Transverse colon (tissue), 4 donors: ENCODE measurements around the gene SHFL.

Source experiments
- POLR2A ChIP-seq: fragments of 450-650 bp; IDR thresholded peaks from one replicate; pipeline ENCODE4 v1.6.1; 2016; ENCODE audit warnings: antibody characterized with exemption, mild to moderate bottlenecking, moderate library complexity
- POLR2AphosphoS5 ChIP-seq, 3 donors: sonication (generic); formaldehyde crosslinking; IDR thresholded peaks; one replicate each; pipeline ENCODE4 v1.6.1; 2016; ENCODE audit warnings: antibody characterized with exemption in 3 of 3
- TF ChIP-seq, protein P1 (sequence below), 5 experiments: fragments of 200-600 bp in 3 of 5; fragments of 450-650 bp in 2 of 5; sonication (generic) in 3 of 5; IDR thresholded peaks; 1 replicate in 2 of 5; 2 replicates in 3 of 5; pipeline ENCODE4 v1.5.1; 2016 to 2017; ENCODE audit warnings: antibody characterized with exemption in 5 of 5, inconsistent platforms in 3 of 5, mild to moderate bottlenecking in 2 of 5, moderate library complexity in 1 of 5

DNA sequence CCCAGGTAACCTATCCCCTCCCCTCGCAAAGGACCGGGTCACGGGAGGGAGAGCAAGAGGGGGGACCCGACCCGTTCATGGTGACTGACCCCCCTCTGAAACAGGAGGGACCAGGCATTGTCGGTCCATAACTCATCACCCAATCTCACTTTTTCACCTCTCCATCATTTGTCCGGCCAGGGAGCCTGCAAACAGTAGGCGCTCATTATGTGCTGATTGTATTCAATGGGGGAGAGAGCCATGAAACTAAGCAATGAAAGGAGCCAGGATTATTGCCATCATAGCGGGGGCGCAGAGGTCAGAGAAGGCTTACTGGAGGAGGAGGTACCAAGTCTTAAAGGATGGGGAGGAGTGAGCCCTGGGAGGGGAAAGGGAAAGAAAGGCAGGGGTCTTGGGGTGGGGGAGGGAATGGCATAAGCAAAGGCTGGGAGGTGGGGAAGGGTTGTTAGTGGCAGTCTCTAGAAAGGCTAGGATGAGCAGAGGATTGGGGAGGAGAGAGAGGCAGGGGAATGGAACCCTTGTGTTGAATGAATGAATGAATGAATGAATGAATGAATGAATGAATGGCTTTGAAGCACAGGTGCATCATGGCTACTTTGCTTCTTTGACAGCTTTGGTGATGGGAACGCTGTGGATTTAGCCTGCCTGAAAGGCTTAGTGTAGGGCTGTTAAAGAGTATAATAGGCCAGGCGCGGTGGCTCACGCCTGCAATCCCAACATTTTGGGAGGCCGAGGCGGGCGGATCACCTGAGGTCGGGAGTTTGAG lies 1.4 kb downstream of the SHFL start:
- TF ChIP-seq POLR2A (no peak), POLR2AphosphoS5 (IDR thresholded peaks at IDR 0.05) (no peak)
- TF ChIP-seq, protein P1, sequence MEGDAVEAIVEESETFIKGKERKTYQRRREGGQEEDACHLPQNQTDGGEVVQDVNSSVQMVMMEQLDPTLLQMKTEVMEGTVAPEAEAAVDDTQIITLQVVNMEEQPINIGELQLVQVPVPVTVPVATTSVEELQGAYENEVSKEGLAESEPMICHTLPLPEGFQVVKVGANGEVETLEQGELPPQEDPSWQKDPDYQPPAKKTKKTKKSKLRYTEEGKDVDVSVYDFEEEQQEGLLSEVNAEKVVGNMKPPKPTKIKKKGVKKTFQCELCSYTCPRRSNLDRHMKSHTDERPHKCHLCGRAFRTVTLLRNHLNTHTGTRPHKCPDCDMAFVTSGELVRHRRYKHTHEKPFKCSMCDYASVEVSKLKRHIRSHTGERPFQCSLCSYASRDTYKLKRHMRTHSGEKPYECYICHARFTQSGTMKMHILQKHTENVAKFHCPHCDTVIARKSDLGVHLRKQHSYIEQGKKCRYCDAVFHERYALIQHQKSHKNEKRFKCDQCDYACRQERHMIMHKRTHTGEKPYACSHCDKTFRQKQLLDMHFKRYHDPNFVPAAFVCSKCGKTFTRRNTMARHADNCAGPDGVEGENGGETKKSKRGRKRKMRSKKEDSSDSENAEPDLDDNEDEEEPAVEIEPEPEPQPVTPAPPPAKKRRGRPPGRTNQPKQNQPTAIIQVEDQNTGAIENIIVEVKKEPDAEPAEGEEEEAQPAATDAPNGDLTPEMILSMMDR (IDR thresholded peaks at IDR 0.05), result no peak
